ENCODE results near the gene TGM5.

DNA sequence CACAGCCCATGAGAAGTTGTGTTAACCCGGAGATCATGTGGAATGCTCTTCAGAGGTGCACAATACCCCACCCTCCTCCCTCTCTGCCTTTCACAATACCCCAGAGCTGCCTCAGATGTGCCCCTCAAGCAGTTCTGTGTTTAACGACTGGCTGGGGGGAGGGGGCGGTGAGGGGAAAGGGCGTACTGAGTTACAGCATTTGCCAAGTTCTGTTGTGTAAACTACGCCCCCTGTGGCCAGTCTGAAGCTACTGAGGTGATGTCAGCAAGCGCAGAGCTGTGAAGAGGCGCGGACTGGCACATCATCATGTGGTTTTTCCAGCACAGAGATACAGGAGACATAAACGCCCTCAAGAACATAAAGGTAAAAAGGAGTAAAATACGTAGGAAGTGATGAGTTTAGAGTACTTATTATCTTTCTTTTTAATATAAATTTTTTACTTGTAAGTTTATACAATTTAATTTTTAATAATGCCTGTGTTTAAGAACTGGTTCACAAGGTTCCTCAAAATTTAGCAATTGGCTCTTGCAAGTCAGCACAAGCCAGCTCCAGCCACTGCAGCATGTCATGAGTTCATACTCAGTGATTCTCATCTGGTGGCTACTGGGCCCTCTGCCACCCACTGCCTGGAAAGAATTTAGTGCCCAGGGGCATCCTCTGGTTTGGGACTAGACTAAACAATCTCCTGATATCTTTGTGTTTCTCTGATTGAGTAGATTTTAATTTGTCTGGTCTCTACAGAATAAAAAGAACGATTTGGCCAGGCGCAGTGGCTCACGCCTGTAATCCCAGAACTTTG lies 47.6 kb downstream of the TGM5 start:
- peak in 1 of 12 donors; percentile 18 for TF ChIP-seq CTCF (IDR thresholded peaks at IDR 0.05)
- TF ChIP-seq POLR2A (IDR thresholded peaks at IDR 0.05), result no peak

Data from heart left ventricle (tissue), 13 donors.